HG03432 (cell line): ENCODE measurements around the gene ZNF320.
"Not testable (repeated sequence)": the region's sequence is repeated elsewhere in the genome, so short reads cannot be mapped to it uniquely, and the experiment has no call there.

ENCODE experiments used
- ATAC-seq: cut with Tn5 transposase; IDR thresholded peaks from one replicate; pipeline ENCODE4 v1.9.1; 2021; ENCODE audit warnings: mild to moderate bottlenecking, moderate library complexity; ENCODE audit not compliant: unreplicated experiment

Gene ZNF320

GRCh38 chr19:52922841-52923777, 25.7 kb upstream of the ZNF320 start, which contains the start of gene ZNF888:
Gene ZNF888 (minus strand): TSS chr19:52923428. CDS start chr19:52917873, 5,555 bp downstream.
- ATAC-seq, result peak; percentile 94

DNA sequence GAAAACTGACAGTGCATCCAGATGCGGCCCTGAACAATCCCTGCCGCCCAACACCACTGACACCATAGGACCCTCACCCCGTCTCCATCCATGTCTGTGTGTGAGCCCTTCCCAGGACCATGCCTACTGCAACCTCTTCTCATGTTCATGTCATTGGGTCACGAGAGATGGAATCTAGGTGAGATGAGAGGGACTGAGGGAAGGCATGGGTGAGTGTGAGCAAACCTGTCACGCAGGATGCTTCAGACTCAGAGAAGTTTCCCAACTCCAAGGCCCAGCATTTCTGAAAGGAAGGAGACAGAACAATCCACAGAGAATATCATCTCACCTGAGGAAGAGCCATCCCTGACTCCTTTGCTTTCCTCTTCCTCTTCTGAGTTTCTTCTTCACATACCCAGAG, 20.1 kb upstream of the ZNF320 start:
- ATAC-seq, result no peak

DNA sequence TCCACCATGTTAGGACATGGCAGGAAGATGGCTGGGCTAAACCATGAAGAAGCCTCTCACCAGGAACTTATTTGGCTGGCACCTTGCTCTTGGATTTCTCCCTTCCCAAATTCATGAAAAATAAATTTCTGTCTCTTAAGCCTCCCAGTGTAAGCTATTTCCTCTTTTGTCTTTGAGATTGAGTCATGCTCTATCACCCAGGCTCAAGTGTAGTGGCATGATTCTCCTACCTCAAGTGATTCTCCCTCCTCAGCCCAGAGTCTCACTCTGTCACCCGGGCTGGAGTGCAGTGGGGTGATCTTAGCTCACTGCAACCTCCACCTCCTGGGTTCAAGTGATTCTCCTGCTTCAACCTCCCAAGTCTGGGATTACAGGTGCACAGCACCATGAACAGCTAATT, 13.2 kb upstream of the ZNF320 start:
- ATAC-seq, result no peak

- ATAC-seq, result not testable (repeated sequence)
Measured at GRCh38 chr19:52904052-52904780, 6.8 kb upstream of the ZNF320 start.

DNA sequence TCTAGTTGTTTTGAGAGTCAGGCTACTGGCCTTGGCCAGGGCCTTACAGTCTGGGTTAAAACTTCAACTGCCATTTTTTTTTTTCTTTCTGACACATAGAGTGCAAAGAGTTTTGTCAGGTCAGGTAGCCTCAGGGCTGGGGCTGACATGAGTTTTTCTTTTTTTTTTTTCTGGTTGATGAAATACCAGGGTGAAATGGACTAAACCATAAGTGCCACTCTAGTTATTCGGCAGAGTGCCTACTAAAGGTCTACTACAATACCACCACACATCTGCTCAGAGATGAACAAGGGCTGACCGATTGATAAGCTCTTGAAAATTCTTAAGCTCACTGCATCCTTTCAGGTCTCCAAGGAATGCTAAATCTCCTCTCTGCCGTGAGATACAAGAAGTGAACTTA, 4.4 kb upstream of the ZNF320 start:
- ATAC-seq, result no peak

DNA sequence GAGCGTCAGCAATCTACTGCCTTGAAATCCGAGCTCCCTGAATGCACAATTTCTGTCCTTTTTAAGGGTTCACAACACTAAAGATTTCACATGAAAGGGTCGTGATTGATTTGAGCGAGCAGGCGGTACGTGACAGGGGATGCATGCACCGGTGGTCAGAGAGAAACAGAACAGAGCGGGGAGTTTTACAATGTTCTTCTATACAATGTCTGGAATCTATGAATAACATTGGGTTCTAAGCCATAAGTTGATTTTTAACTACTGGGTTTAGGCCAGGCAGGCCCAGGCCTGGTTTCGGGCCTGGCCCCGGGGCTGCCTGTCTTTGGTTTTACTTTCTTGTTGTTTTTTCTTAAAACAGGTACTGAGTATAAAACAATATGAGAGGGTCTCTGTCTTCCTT, 1.2 kb upstream of the ZNF320 start:
- not testable (repeated sequence) for ATAC-seq

DNA sequence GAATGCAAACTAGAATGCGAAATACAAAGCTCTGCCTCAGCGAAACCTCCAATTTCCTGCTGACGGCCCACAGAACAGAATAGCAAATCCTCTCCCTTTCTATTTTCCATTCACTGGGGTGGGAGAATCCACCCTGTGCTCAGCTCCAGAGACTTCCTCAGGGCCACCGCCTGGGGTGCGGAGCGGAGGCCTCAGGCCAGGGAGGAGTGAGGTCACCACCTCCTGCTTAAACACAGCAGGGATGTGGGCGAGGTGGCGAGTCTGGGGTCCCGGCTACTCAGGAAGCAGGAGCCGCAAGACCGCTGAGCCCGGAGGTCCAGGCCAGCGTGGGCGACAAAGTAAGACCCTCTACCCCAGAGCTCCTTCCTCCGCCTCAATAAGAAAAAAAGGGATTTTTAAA, 666 bp upstream of the ZNF320 start:
- ATAC-seq, result no peak

GRCh38 chr19:52896431-52897137, 851 bp downstream of the ZNF320 start:
- peak; percentile 6 for ATAC-seq

- no peak for ATAC-seq
Measured at GRCh38 chr19:52891336-52891735, 6.1 kb downstream of the ZNF320 start.

DNA sequence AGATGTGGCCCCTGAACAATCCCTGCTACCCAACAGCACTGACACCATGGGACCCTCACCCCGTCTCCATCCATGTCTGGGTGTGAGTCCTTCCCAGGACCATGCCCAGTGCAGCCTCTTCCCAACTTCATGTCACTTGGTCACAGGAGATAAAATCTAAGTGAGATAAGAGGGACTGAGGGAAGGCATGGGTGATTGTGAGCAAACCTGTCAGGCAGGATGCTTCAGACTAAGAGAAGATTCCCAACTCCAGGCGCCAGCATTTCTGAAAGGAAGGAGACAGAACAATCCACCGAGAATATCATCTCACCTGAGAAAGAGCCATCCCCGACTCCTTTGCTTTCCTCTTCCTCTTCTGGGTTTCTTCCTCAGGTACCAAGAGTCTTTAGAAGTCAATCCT, 7.5 kb downstream of the ZNF320 start:
- no peak for ATAC-seq

- ATAC-seq, result no peak
Measured at GRCh38 chr19:52889076-52889475, 8.4 kb downstream of the ZNF320 start.

DNA sequence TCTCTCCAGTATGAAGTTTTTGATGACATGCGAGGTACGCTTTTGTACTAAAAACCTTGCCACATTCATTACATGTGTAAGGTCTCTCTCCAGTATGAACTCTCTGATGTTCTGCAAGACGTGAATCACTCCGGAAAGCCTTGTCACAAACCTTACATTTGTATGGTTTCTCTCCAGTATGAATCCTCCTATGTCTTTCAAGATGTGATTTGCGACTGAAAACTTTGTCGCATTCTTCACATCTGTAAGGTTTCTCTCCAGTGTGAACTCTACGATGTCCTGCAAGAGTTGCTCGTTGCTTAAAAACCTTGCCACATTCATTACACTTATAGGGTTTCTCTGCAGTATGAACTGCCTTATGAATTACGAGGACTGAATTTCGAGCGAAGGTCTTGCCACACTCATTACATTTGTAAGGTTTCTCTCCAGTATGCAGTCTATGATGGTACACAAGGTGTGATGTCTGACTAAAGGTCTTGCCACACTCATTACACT, 16.5 kb downstream of the ZNF320 start:
- no peak for ATAC-seq

DNA sequence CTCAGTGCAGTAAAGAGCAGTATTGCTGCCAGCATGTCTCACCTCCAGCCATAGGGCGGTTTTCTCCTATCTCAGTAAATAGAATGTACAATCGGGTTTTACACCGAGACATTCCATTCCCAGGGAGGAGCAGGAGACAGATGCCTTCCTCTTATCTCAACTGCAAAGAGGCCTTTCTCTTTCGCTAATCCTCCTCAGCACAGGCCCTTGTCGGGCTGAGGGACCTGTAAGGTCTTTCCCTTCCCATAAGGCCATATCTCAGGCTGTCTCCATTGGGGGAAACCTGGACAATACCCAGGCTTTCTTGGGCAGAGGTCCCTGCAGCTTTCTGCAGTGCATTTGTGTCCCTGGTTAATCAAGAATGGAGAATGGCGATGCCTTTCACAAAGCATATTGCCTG, 24.4 kb downstream of the ZNF320 start:
- not testable (repeated sequence) for ATAC-seq

DNA sequence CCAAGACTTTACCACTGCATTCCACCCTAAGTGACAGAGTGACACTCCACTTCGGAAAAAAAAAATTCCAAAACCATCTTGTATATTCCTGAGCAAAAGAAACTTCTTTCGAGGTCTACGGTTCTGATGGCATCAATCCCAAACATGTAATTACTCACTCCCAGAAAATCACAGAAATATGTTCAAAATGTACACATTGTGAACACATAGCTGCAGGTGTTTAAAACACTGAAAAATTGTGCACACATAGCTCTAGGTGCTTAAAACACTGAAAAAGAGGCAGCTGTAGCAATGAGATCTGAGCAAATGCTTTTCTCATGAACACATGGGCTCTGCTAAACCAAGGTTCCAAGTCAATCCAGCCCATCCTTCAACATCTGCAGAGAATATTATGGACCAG, 26.0 kb downstream of the ZNF320 start:
- ATAC-seq, result no peak

DNA sequence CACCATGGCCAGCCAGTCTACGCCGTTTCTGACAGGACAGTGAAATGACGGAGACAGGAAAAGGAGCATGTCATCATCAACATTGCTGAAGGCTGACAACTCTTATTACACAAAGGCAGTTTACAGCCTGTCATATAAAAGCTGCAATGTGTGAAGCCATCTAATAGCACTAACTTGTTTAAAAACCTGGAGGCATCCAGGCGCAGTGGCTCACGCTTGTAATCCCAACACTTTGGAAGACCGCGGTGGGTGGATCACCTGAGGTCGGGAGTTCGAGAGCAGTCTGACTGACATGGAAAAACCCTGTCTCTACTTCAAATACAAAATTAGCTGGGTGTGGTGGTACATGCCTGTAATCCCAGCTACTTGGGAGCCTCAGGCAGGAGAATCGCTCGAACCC, 29.4 kb downstream of the ZNF320 start:
- ATAC-seq, result not testable (repeated sequence)

DNA sequence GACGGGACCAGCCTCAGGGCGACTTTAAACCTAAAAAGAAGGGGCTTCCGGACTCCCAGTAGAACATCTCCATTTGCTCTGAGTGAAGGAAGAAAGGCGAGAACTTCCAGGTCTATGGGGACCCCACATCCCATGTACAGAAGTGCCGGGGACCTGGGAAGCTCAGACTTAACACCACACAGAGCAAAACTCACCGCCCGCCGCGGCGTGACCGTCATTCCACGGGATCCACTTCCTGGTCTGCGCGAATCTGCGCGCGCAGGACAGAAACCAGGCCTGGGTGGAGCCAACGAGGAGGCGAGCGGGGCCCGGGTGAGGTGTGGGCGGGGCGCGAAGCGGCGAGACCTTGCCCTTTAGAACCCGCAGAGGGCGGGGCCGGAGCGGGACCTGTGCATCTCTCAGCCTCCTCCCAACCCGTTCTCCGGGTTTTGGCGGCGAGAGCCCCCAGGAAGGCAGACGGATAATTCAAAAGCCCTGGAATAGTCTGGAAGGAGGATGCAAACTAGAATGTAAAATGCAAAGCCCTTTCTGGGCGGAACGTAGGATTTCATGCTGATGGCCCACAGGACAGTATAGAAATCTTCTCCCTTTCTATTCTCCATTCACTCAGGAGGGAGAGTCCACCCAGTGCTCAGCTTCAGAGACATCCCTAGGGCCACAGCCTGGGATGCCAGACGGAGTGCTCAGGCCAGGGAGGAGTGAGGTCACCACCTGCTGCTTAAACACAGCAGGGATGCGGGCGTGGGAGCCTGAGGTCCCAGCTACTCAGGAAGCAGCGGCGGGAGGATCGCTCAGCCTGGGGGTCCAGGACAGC, 39.9 kb downstream of the ZNF320 start, which contains the start of gene ZNF468:
Gene ZNF468, minus strand, starts transcription at position 242 of the 814 bp plus-strand sequence. CDS start 3,347 bp downstream, outside the sequence.
- ATAC-seq, result peak; percentile 99

- peak; percentile 9 for ATAC-seq
Measured at GRCh38 chr19:52856540-52857377, 40.7 kb downstream of the ZNF320 start.
